Astrocyte (in vitro differentiated cells and primary cell): Measurements from ENCODE around the gene SRP72. TPM values are rescaled to one million over a fixed set of nuclear protein-coding genes. Genes with fewer than 3 reads are reported as not detected.
A peak's percentile ranks its signal among the peaks of the same experiment; 100 is the strongest.
"Not testable (repeated sequence)": the region's sequence is repeated elsewhere in the genome, so short reads cannot be mapped to it uniquely, and the experiment has no call there.

Source experiments
- DNase-seq: peaks from one replicate; pipeline ENCODE4 v3.0.0-alpha.2; 2010; ENCODE audit warnings: low read depth
- FAIRE-seq: peaks from 2 replicates; lab custom pipeline; 2011; peaks lifted over from hg19 to GRCh38; lab: Jason Lieb, UNC
- H2AFZ ChIP-seq: 2 replicates; pipeline ENCODE4 v1.6.0; 2012; ENCODE audit warnings: low read depth, low read length, inconsistent platforms
- H3K27ac ChIP-seq: 2 replicates; pipeline ENCODE4 v1.5.1; 2011; ENCODE audit warnings: low read depth, low read length, inconsistent platforms
- H3K27me3 ChIP-seq: 2 replicates; pipeline ENCODE4 v1.6.0; 2011; ENCODE audit warnings: low read length, inconsistent platforms; ENCODE audit not compliant: insufficient read depth
- H3K36me3 ChIP-seq: 2 replicates; pipeline ENCODE4 v1.5.1; 2011; ENCODE audit warnings: low read length, inconsistent platforms; ENCODE audit not compliant: insufficient read depth
- H3K4me1 ChIP-seq: 2 replicates; pipeline ENCODE4 v1.5.1; 2011; ENCODE audit warnings: low read length, inconsistent platforms; ENCODE audit not compliant: insufficient read depth
- H3K4me2 ChIP-seq: 2 replicates; pipeline ENCODE4 v1.6.0; 2012; ENCODE audit warnings: low read length, inconsistent platforms
- H3K4me3 ChIP-seq: 2 replicates; pipeline ENCODE4 v1.5.1; 2011; ENCODE audit warnings: low read depth, mild to moderate bottlenecking, low read length, inconsistent platforms; ENCODE audit not compliant: insufficient read depth
- H3K79me2 ChIP-seq: 2 replicates; pipeline ENCODE4 v1.6.0; 2012; ENCODE audit warnings: mild to moderate bottlenecking, low read length, inconsistent platforms; ENCODE audit not compliant: insufficient read depth
- H3K9ac ChIP-seq: 2 replicates; pipeline ENCODE4 v1.6.0; 2012; ENCODE audit warnings: mild to moderate bottlenecking, low read length, inconsistent platforms
- H3K9me3 ChIP-seq: 2 replicates; pipeline ENCODE4 v1.5.1; 2012; ENCODE audit warnings: low read depth, mild to moderate bottlenecking, low read length, inconsistent platforms; ENCODE audit not compliant: insufficient read depth
- H4K20me1 ChIP-seq: 2 replicates; pipeline ENCODE4 v1.6.0; 2012; ENCODE audit warnings: low read length, inconsistent platforms; ENCODE audit not compliant: insufficient read depth
- H3K27ac Mint-ChIP-seq: one replicate; pipeline ENCODE4 v1.8.0; 2021; ENCODE audit warnings: mild to moderate bottlenecking, mixed read lengths; ENCODE audit not compliant: unreplicated experiment
- H3K27me3 Mint-ChIP-seq: one replicate; pipeline ENCODE4 v1.8.0; 2021; ENCODE audit warnings: low read depth, mixed read lengths; ENCODE audit not compliant: unreplicated experiment
- H3K36me3 Mint-ChIP-seq: one replicate; pipeline ENCODE4 v1.8.0; 2021; ENCODE audit warnings: low read depth, mixed read lengths; ENCODE audit not compliant: unreplicated experiment
- H3K4me1 Mint-ChIP-seq: one replicate; pipeline ENCODE4 v1.8.0; 2021; ENCODE audit warnings: low read depth, mixed read lengths; ENCODE audit not compliant: unreplicated experiment
- H3K4me3 Mint-ChIP-seq: one replicate; pipeline ENCODE4 v1.8.0; 2021; ENCODE audit warnings: mild to moderate bottlenecking, moderate library complexity, mixed read lengths; ENCODE audit not compliant: unreplicated experiment
- H3K9me3 Mint-ChIP-seq: one replicate; pipeline ENCODE4 v1.8.0; 2021; ENCODE audit warnings: mild to moderate bottlenecking, mixed read lengths; ENCODE audit not compliant: unreplicated experiment
- CTCF ChIP-seq: IDR thresholded peaks from 2 replicates; pipeline ENCODE4 v1.5.1; 2011; ENCODE audit warnings: low read depth, mild to moderate bottlenecking, inconsistent platforms, low read length, moderate library complexity; ENCODE audit not compliant: insufficient read depth
- EZH2 ChIP-seq: IDR thresholded peaks from 2 replicates; pipeline ENCODE4 v1.6.1; 2012; ENCODE audit warnings: mild to moderate bottlenecking, low read length, inconsistent platforms; ENCODE audit not compliant: insufficient read depth
- total RNA-seq: library from RNA; stranded (reverse); gene quantifications from 2 replicates; pipeline ENCODE4 v1.2.1, GENCODE V29; 2021

Gene SRP72
- total RNA-seq, 1 donor from 2014 or later = 145 TPM

GRCh38 chr4:56448301-56448700 is 19.1 kb upstream of the SRP72 start:
- peaks cover 15% of the 10 kb centered on the region for H3K36me3 Mint-ChIP-seq
- H3K27ac ChIP-seq = no peak overlapping the region
- no peak overlapping the region for H3K9ac ChIP-seq
- no peak overlapping the region for H2AFZ ChIP-seq
- peak overlapping the region; percentile 49 for H3K27ac Mint-ChIP-seq
- DNase-seq = no peak
- no peaks in the 10 kb centered on the region for H3K27me3 ChIP-seq
- no peaks in the 10 kb centered on the region for H3K9me3 Mint-ChIP-seq
- H3K4me3 ChIP-seq = no peak overlapping the region
- peaks cover 17% of the 10 kb centered on the region for H3K4me1 Mint-ChIP-seq
- H3K9me3 ChIP-seq = no peaks in the 10 kb centered on the region
- FAIRE-seq = peak; percentile 59
- TF ChIP-seq EZH2 (no peak), CTCF (no peak)
- peaks cover 33% of the 10 kb centered on the region for H3K79me2 ChIP-seq
- H3K27me3 Mint-ChIP-seq = no peaks in the 10 kb centered on the region
- H3K36me3 ChIP-seq = peaks cover 21% of the 10 kb centered on the region
- no peaks in the 10 kb centered on the region for H4K20me1 ChIP-seq
- no peak overlapping the region for H3K4me2 ChIP-seq
- no peaks in the 10 kb centered on the region for H3K4me1 ChIP-seq
- H3K4me3 Mint-ChIP-seq = no peak overlapping the region

DNA sequence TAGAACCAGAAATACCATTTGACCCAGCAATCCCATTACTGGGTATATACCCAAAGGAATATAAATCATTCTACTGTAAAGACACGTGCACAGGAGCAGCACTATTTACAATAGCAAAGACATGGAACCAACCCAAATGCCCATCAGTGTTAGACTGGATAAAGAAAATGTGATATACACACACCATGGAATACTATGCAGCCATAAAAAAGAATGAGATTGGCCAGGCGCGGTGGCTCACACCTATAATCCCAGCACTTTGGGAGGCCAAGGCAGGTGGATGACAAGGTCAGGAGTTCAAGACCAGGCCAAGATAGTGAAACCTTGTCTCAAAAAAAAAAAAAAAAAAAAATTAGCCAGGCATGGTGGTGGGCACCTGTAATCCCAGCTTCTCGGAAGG is 17.9 kb upstream of the SRP72 start:
- not testable (repeated sequence) for FAIRE-seq, H3K4me2 ChIP-seq, H3K9ac ChIP-seq, H3K27ac ChIP-seq, H3K4me3 ChIP-seq, H3K4me1 ChIP-seq, H3K4me3 Mint-ChIP-seq, H3K27ac Mint-ChIP-seq, H3K9me3 Mint-ChIP-seq, DNase-seq, H3K27me3 ChIP-seq, H4K20me1 ChIP-seq, H3K27me3 Mint-ChIP-seq, H2AFZ ChIP-seq, H3K9me3 ChIP-seq
- H3K36me3 Mint-ChIP-seq = peaks cover 17% of the 10 kb centered on the region
- Histone ChIP-seq H3K79me2 (peaks cover 22% of the 10 kb centered on the region), H3K36me3 (peaks cover 29% of the 10 kb centered on the region)
- H3K4me1 Mint-ChIP-seq = peaks cover 14% of the 10 kb centered on the region

- no peaks in the 10 kb centered on the region for H3K9me3 ChIP-seq
- Mint-ChIP-seq H3K36me3 (peaks cover 19% of the 10 kb centered on the region), H3K4me3 (no peak overlapping the region), H3K27ac (no peak overlapping the region), H3K4me1 (peaks cover 8% of the 10 kb centered on the region), H3K27me3 (no peaks in the 10 kb centered on the region), H3K9me3 (no peaks in the 10 kb centered on the region)
- FAIRE-seq (no peak), DNase-seq (no peak)
- H3K4me3 ChIP-seq = no peak overlapping the region
- H3K27ac ChIP-seq = no peak overlapping the region
- H2AFZ ChIP-seq = no peak overlapping the region
- no peaks in the 10 kb centered on the region for H4K20me1 ChIP-seq
- no peaks in the 10 kb centered on the region for H3K27me3 ChIP-seq
- H3K4me2 ChIP-seq = no peak overlapping the region
- H3K79me2 ChIP-seq = peaks cover 15% of the 10 kb centered on the region
- no peak overlapping the region for H3K9ac ChIP-seq
- H3K36me3 ChIP-seq = peaks cover 32% of the 10 kb centered on the region
- no peak for TF ChIP-seq EZH2
- no peak for TF ChIP-seq CTCF
- no peaks in the 10 kb centered on the region for H3K4me1 ChIP-seq
Measured at GRCh38 chr4:56450342-56450741, 17.1 kb upstream of the SRP72 start.
